Measurements from ENCODE around the gene BCL2L14.

DNA sequence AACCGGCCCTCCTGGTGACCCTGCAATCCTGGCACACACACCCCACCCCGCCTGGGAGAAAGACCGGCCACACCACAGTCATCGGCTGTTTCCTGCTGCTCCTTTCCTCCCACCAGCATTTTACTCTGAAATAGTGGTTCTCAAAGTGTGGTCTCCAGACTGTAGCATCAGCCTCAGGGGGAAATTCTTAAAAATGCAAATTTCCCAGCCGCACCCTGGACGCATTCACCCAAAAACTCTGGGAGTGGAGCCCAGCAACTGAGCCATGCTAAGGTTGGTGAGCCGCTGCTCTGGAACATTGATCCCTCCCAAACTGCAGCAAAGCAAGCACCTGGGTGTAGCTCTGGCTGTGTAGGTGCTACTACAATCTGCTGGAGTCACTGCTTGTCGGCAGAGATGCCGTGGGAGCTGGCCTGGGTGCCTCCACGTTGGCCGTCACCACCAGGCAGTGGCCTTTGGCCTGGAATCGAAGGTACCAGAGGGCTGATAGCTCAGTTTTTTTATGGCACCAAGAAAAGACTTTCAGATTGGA is 38.4 kb upstream of the BCL2L14 start:
- no peak for TF ChIP-seq RCOR1 (IDR thresholded peaks at IDR 0.05; ENCODE audit: low read depth, low read length)
- TF ChIP-seq, protein P1, sequence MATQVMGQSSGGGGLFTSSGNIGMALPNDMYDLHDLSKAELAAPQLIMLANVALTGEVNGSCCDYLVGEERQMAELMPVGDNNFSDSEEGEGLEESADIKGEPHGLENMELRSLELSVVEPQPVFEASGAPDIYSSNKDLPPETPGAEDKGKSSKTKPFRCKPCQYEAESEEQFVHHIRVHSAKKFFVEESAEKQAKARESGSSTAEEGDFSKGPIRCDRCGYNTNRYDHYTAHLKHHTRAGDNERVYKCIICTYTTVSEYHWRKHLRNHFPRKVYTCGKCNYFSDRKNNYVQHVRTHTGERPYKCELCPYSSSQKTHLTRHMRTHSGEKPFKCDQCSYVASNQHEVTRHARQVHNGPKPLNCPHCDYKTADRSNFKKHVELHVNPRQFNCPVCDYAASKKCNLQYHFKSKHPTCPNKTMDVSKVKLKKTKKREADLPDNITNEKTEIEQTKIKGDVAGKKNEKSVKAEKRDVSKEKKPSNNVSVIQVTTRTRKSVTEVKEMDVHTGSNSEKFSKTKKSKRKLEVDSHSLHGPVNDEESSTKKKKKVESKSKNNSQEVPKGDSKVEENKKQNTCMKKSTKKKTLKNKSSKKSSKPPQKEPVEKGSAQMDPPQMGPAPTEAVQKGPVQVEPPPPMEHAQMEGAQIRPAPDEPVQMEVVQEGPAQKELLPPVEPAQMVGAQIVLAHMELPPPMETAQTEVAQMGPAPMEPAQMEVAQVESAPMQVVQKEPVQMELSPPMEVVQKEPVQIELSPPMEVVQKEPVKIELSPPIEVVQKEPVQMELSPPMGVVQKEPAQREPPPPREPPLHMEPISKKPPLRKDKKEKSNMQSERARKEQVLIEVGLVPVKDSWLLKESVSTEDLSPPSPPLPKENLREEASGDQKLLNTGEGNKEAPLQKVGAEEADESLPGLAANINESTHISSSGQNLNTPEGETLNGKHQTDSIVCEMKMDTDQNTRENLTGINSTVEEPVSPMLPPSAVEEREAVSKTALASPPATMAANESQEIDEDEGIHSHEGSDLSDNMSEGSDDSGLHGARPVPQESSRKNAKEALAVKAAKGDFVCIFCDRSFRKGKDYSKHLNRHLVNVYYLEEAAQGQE (IDR thresholded peaks at IDR 0.05), result no peak
- TF ChIP-seq, protein P2, sequence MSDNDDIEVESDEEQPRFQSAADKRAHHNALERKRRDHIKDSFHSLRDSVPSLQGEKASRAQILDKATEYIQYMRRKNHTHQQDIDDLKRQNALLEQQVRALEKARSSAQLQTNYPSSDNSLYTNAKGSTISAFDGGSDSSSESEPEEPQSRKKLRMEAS (IDR thresholded peaks at IDR 0.05), result no peak
- TF ChIP-seq, protein P3, sequence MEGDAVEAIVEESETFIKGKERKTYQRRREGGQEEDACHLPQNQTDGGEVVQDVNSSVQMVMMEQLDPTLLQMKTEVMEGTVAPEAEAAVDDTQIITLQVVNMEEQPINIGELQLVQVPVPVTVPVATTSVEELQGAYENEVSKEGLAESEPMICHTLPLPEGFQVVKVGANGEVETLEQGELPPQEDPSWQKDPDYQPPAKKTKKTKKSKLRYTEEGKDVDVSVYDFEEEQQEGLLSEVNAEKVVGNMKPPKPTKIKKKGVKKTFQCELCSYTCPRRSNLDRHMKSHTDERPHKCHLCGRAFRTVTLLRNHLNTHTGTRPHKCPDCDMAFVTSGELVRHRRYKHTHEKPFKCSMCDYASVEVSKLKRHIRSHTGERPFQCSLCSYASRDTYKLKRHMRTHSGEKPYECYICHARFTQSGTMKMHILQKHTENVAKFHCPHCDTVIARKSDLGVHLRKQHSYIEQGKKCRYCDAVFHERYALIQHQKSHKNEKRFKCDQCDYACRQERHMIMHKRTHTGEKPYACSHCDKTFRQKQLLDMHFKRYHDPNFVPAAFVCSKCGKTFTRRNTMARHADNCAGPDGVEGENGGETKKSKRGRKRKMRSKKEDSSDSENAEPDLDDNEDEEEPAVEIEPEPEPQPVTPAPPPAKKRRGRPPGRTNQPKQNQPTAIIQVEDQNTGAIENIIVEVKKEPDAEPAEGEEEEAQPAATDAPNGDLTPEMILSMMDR (IDR thresholded peaks at IDR 0.05), result no peak
- no peak for TF ChIP-seq POLR2A (IDR thresholded peaks at IDR 0.05; ENCODE audit: low read length)
- TF ChIP-seq, protein P4, sequence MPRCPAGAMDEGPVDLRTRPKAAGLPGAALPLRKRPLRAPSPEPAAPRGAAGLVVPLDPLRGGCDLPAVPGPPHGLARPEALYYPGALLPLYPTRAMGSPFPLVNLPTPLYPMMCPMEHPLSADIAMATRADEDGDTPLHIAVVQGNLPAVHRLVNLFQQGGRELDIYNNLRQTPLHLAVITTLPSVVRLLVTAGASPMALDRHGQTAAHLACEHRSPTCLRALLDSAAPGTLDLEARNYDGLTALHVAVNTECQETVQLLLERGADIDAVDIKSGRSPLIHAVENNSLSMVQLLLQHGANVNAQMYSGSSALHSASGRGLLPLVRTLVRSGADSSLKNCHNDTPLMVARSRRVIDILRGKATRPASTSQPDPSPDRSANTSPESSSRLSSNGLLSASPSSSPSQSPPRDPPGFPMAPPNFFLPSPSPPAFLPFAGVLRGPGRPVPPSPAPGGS (IDR thresholded peaks at IDR 0.05), result no peak
- TF ChIP-seq EP300 (IDR thresholded peaks at IDR 0.05), result no peak
- no peak for TF ChIP-seq NFE2L2 (conservative IDR thresholded peaks at IDR 0.05; ENCODE audit: low read length)
- no peak for TF ChIP-seq MAFK (IDR thresholded peaks at IDR 0.05; ENCODE audit: partially characterized antibody)
- TF ChIP-seq CHD4 (IDR thresholded peaks at IDR 0.05; ENCODE audit: borderline replicate concordance), result no peak
- no peak for TF ChIP-seq ESRRA (IDR thresholded peaks at IDR 0.05; ENCODE audit: borderline replicate concordance, low read length)
- TF ChIP-seq, protein P5, sequence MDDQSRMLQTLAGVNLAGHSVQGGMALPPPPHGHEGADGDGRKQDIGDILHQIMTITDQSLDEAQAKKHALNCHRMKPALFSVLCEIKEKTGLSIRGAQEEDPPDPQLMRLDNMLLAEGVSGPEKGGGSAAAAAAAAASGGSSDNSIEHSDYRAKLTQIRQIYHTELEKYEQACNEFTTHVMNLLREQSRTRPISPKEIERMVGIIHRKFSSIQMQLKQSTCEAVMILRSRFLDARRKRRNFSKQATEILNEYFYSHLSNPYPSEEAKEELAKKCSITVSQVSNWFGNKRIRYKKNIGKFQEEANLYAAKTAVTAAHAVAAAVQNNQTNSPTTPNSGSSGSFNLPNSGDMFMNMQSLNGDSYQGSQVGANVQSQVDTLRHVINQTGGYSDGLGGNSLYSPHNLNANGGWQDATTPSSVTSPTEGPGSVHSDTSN (IDR thresholded peaks at IDR 0.05), result no peak
